Activated CD4-positive, alpha-beta memory T cell treated with anti-CD3 and anti-CD28 coated beads for 36 hours (primary cell): ENCODE data around the gene SPZ1. TPM values are rescaled to one million over a fixed set of nuclear protein-coding genes. Genes with fewer than 3 reads are reported as not detected.
"Not testable (repeated sequence)": the region's sequence is repeated elsewhere in the genome, so short reads cannot be mapped to it uniquely, and the experiment has no call there.

Experiments
- CTCF ChIA-PET: fragments of 350-600 bp; sonication (Branson Sonifier 250); formaldehyde crosslinking; loops from one replicate; lab custom pipeline; 2021; ENCODE audit warnings: antibody characterized with exemption, inconsistent platforms; lab: Charles Lee
- POLR2A ChIA-PET: fragments of 350-600 bp; sonication (Branson Sonifier 250); formaldehyde crosslinking; loops from one replicate; lab custom pipeline; 2021; ENCODE audit warnings: antibody characterized with exemption; lab: Charles Lee
- DNase-seq: peaks from one replicate; pipeline ENCODE4 v3.0.0-alpha.2; 2020
- H3K27ac Mint-ChIP-seq: one replicate; pipeline ENCODE4 v1.8.0; 2021; ENCODE audit warnings: mixed read lengths
- H3K27me3 Mint-ChIP-seq: one replicate; pipeline ENCODE4 v1.8.0; 2021; ENCODE audit warnings: mixed read lengths
- H3K36me3 Mint-ChIP-seq: one replicate; pipeline ENCODE4 v1.8.0; 2021; ENCODE audit warnings: mixed read lengths
- H3K4me1 Mint-ChIP-seq: one replicate; pipeline ENCODE4 v1.8.0; 2021; ENCODE audit warnings: low read depth, mixed read lengths
- H3K4me3 Mint-ChIP-seq: one replicate; pipeline ENCODE4 v1.8.0; 2021; ENCODE audit warnings: mild to moderate bottlenecking, mixed read lengths
- H3K9me3 Mint-ChIP-seq: one replicate; pipeline ENCODE4 v1.8.0; 2021; ENCODE audit warnings: mixed read lengths
- intact Hi-C: fragments of 100-400 bp; cut with micrococcal nuclease; formaldehyde crosslinking; loops from one replicate; pipeline ENCODE4 v1.15.1; 2023
- total RNA-seq, 2 experiments: library from RNA; stranded (reverse); gene quantifications; one replicate each; pipeline ENCODE4 v1.2.3, GENCODE V29; 2021

SPZ1 gene
- not detected for total RNA-seq

- POLR2A ChIA-PET: no interaction called here
Observed at GRCh38 chr5:80319702-80320101, at the start of gene SPZ1. TSS of gene SPZ1 (plus strand) at chr5:80320002. CDS start at chr5:80320216, 214 bp downstream.

GRCh38 chr5:80270543-80270942 lies 49.3 kb upstream of the SPZ1 start:
- ChIA-PET POLR2A (interaction anchor here (4.7 kb wide), 1 partner anchor 14 kb away, joined by 32 read pairs; the partner anchor contains the start of gene SERINC5), CTCF (interaction anchor here (0.7 to 1.1 kb wide), 3 partner anchors 16 to 179 kb away, joined by 3 to 5 read pairs (median 4); no protein-coding TSS in a partner anchor)
- intact Hi-C loops: loop anchor here (1.0 to 10.0 kb wide), 3 partner anchors 14 to 276 kb away; partner anchors contain the start of genes MTX3 and SERINC5
- peak; percentile 34 for DNase-seq
- not testable (repeated sequence) for H3K9me3 Mint-ChIP-seq, H3K36me3 Mint-ChIP-seq, H3K27me3 Mint-ChIP-seq
- peaks cover 30% of the 10 kb centered on the region for H3K4me1 Mint-ChIP-seq
- peak overlapping the region; percentile 10 for H3K4me3 Mint-ChIP-seq
- peak overlapping the region; percentile 94 for H3K27ac Mint-ChIP-seq

More at GRCh38 chr5:80319702-80320101, at the start of gene SPZ1:
- intact Hi-C loops: no loop called here
- CTCF ChIA-PET: no interaction called here
- DNase-seq: no peak
- no peak within 1 kb of the TSS for H3K4me3 Mint-ChIP-seq
- no peak within 1 kb of the TSS for H3K27ac Mint-ChIP-seq
- peaks cover 13% of the 10 kb centered on the region for H3K27me3 Mint-ChIP-seq
- H3K4me1 Mint-ChIP-seq: no peaks in the 10 kb centered on the region
- H3K9me3 Mint-ChIP-seq: no peaks in the 10 kb centered on the region
- H3K36me3 Mint-ChIP-seq: no peaks in the 10 kb centered on the region

GRCh38 chr5:80275347-80275746 lies 44.5 kb upstream of the SPZ1 start:
- ChIA-PET CTCF (interaction anchor here (0.6 to 5.1 kb wide), 6 partner anchors 10 to 184 kb away, joined by 3 to 49 read pairs (median 4); no protein-coding TSS in a partner anchor), POLR2A (no interaction called here)
- no peak overlapping the region for H3K27ac Mint-ChIP-seq
- no peak overlapping the region for H3K4me3 Mint-ChIP-seq
- H3K9me3 Mint-ChIP-seq: no peaks in the 10 kb centered on the region
- peak; percentile 27 for DNase-seq
- H3K4me1 Mint-ChIP-seq: peaks cover 18% of the 10 kb centered on the region
- intact Hi-C loops: loop anchor here (1.0 to 10.0 kb wide), 3 partner anchors 59 to 281 kb away; partner anchors contain the start of gene MTX3
- no peaks in the 10 kb centered on the region for H3K36me3 Mint-ChIP-seq
- H3K27me3 Mint-ChIP-seq: no peaks in the 10 kb centered on the region

- ChIA-PET POLR2A (no interaction called here), CTCF (interaction anchor here (1.1 to 5.1 kb wide), 4 partner anchors 9 to 192 kb away, joined by 4 to 49 read pairs (median 5); no protein-coding TSS in a partner anchor)
- H3K27me3 Mint-ChIP-seq: no peaks in the 10 kb centered on the region
- no peaks in the 10 kb centered on the region for H3K36me3 Mint-ChIP-seq
- no peak overlapping the region for H3K4me3 Mint-ChIP-seq
- H3K4me1 Mint-ChIP-seq: peaks cover 14% of the 10 kb centered on the region
- intact Hi-C loops: loop anchor here (10.0 kb wide), 1 partner anchor 281 kb away; the partner anchor contains the start of gene MTX3
- DNase-seq: no peak
- H3K27ac Mint-ChIP-seq: no peak overlapping the region
- H3K9me3 Mint-ChIP-seq: no peaks in the 10 kb centered on the region
Observed at GRCh38 chr5:80276186-80276585, 43.6 kb upstream of the SPZ1 start.

GRCh38 chr5:80277191-80277590 lies 42.6 kb upstream of the SPZ1 start:
- Mint-ChIP-seq H3K27me3 (no peaks in the 10 kb centered on the region), H3K36me3 (no peaks in the 10 kb centered on the region), H3K4me1 (peaks cover 10% of the 10 kb centered on the region), H3K9me3 (no peaks in the 10 kb centered on the region), H3K4me3 (no peak overlapping the region), H3K27ac (no peak overlapping the region)
- intact Hi-C loops: loop anchor here (10.0 kb wide), 1 partner anchor 282 kb away; the partner anchor contains the start of gene MTX3
- DNase-seq: no peak
- POLR2A ChIA-PET: no interaction called here
- CTCF ChIA-PET: interaction anchor here (0.7 to 5.1 kb wide), 3 partner anchors 186 to 198 kb away, joined by 5 to 49 read pairs (median 6); no protein-coding TSS in a partner anchor

GRCh38 chr5:80282054-80282453 lies 37.7 kb upstream of the SPZ1 start:
- H3K4me1 Mint-ChIP-seq: peaks cover 15% of the 10 kb centered on the region
- POLR2A ChIA-PET: no interaction called here
- H3K36me3 Mint-ChIP-seq: no peaks in the 10 kb centered on the region
- no peaks in the 10 kb centered on the region for H3K27me3 Mint-ChIP-seq
- CTCF ChIA-PET: interaction anchor here (1.0 kb wide), 1 partner anchor 357 kb away, joined by 4 read pairs; no protein-coding TSS in a partner anchor
- intact Hi-C loops: loop anchor here (10.0 kb wide), 1 partner anchor 1297 kb away; the partner anchor contains the start of gene ARSB
- H3K9me3 Mint-ChIP-seq: no peaks in the 10 kb centered on the region
- no peak for DNase-seq
- no peak overlapping the region for H3K4me3 Mint-ChIP-seq
- H3K27ac Mint-ChIP-seq: no peak overlapping the region

GRCh38 chr5:80283360-80283759 lies 36.4 kb upstream of the SPZ1 start:
- H3K27ac Mint-ChIP-seq: peak overlapping the region; percentile 4
- H3K27me3 Mint-ChIP-seq: no peaks in the 10 kb centered on the region
- H3K4me1 Mint-ChIP-seq: peaks cover 15% of the 10 kb centered on the region
- no peak overlapping the region for H3K4me3 Mint-ChIP-seq
- intact Hi-C loops: loop anchor here (10.0 kb wide), 1 partner anchor 1299 kb away; the partner anchor contains the start of gene ARSB
- no peak for DNase-seq
- POLR2A ChIA-PET: no interaction called here
- H3K36me3 Mint-ChIP-seq: no peaks in the 10 kb centered on the region
- CTCF ChIA-PET: interaction anchor here (1.1 kb wide), 1 partner anchor 24 kb away, joined by 3 read pairs; no protein-coding TSS in a partner anchor
- no peaks in the 10 kb centered on the region for H3K9me3 Mint-ChIP-seq

GRCh38 chr5:80284720-80285119 lies 35.1 kb upstream of the SPZ1 start:
- Mint-ChIP-seq H3K4me3 (no peak overlapping the region), H3K9me3 (no peaks in the 10 kb centered on the region), H3K27ac (peak overlapping the region; percentile 54), H3K4me1 (peaks cover 15% of the 10 kb centered on the region), H3K27me3 (no peaks in the 10 kb centered on the region), H3K36me3 (no peaks in the 10 kb centered on the region)
- peak; percentile 47 for DNase-seq
- CTCF ChIA-PET: interaction anchor here (1.3 to 2.8 kb wide), 4 partner anchors 9 to 201 kb away, joined by 4 to 9 read pairs (median 6); no protein-coding TSS in a partner anchor
- intact Hi-C loops: loop anchor here (10.0 kb wide), 1 partner anchor 1300 kb away; the partner anchor contains the start of gene ARSB
- POLR2A ChIA-PET: no interaction called here

GRCh38 chr5:80288177-80288576 lies 31.6 kb upstream of the SPZ1 start:
- ChIA-PET CTCF (interaction anchor here (1.1 kb wide), 1 partner anchor 205 kb away, joined by 4 read pairs; no protein-coding TSS in a partner anchor), POLR2A (interaction anchor here (1.5 kb wide), 1 partner anchor 32 kb away, joined by 3 read pairs; the partner anchor contains the start of gene SERINC5)
- peaks cover 12% of the 10 kb centered on the region for H3K4me1 Mint-ChIP-seq
- H3K4me3 Mint-ChIP-seq: no peak overlapping the region
- no peak for DNase-seq
- H3K27me3 Mint-ChIP-seq: no peaks in the 10 kb centered on the region
- H3K27ac Mint-ChIP-seq: no peak overlapping the region
- intact Hi-C loops: loop anchor here (10.0 kb wide), 1 partner anchor 1303 kb away; the partner anchor contains the start of gene ARSB
- H3K36me3 Mint-ChIP-seq: no peaks in the 10 kb centered on the region
- no peaks in the 10 kb centered on the region for H3K9me3 Mint-ChIP-seq

GRCh38 chr5:80289320-80289719 lies 30.5 kb upstream of the SPZ1 start:
- ChIA-PET CTCF (no interaction called here), POLR2A (interaction anchor here (1.5 kb wide), 1 partner anchor 34 kb away, joined by 3 read pairs; the partner anchor contains the start of gene SERINC5)
- DNase-seq: no peak
- Mint-ChIP-seq H3K4me3 (no peak overlapping the region), H3K27ac (no peak overlapping the region), H3K9me3 (peaks cover 2% of the 10 kb centered on the region), H3K36me3 (no peaks in the 10 kb centered on the region), H3K27me3 (no peaks in the 10 kb centered on the region), H3K4me1 (peaks cover 9% of the 10 kb centered on the region)
- intact Hi-C loops: loop anchor here (10.0 kb wide), 1 partner anchor 1305 kb away; the partner anchor contains the start of gene ARSB

- DNase-seq: no peak
- peaks cover 2% of the 10 kb centered on the region for H3K9me3 Mint-ChIP-seq
- POLR2A ChIA-PET: no interaction called here
- no peaks in the 10 kb centered on the region for H3K36me3 Mint-ChIP-seq
- intact Hi-C loops: no loop called here
- no peaks in the 10 kb centered on the region for H3K27me3 Mint-ChIP-seq
- no peaks in the 10 kb centered on the region for H3K4me1 Mint-ChIP-seq
- no peak overlapping the region for H3K27ac Mint-ChIP-seq
- no peak overlapping the region for H3K4me3 Mint-ChIP-seq
- CTCF ChIA-PET: interaction anchor here (0.9 kb wide), 1 partner anchor 16 kb away, joined by 5 read pairs; no protein-coding TSS in a partner anchor
Observed at GRCh38 chr5:80291761-80292160, 28.0 kb upstream of the SPZ1 start.

GRCh38 chr5:80296121-80296520 lies 23.7 kb upstream of the SPZ1 start:
- Mint-ChIP-seq H3K27me3 (no peaks in the 10 kb centered on the region), H3K27ac (no peak overlapping the region), H3K4me3 (no peak overlapping the region), H3K36me3 (no peaks in the 10 kb centered on the region), H3K4me1 (no peaks in the 10 kb centered on the region), H3K9me3 (peaks cover 2% of the 10 kb centered on the region)
- no peak for DNase-seq
- POLR2A ChIA-PET: no interaction called here
- CTCF ChIA-PET: interaction anchor here (1.2 kb wide), 1 partner anchor 213 kb away, joined by 4 read pairs; no protein-coding TSS in a partner anchor
- intact Hi-C loops: no loop called here
